Bronchial epithelial cell (primary cell): ENCODE results near the gene RHBDL1. TPM values are rescaled to one million over a fixed set of nuclear protein-coding genes. Genes with fewer than 3 reads are reported as not detected.

Experiments
- DNase-seq: peaks from one replicate; pipeline ENCODE4 v3.0.0-alpha.2; 2010; ENCODE audit warnings: low read depth
- FAIRE-seq: peaks from 2 replicates; lab custom pipeline; 2011; peaks lifted over from hg19 to GRCh38; lab: Jason Lieb, UNC
- H3K27me3 ChIP-seq: 2 replicates; pipeline ENCODE4 v1.5.1; 2011; ENCODE audit warnings: low read length; ENCODE audit not compliant: control insufficient read depth, insufficient read depth
- H3K36me3 ChIP-seq: 2 replicates; pipeline ENCODE4 v1.5.1; 2011; ENCODE audit warnings: low read length; ENCODE audit not compliant: control insufficient read depth, insufficient read depth
- H3K4me3 ChIP-seq: 2 replicates; pipeline ENCODE4 v1.5.1; 2011; ENCODE audit warnings: mild to moderate bottlenecking, low read depth, low read length, control low read depth
- CTCF ChIP-seq: IDR thresholded peaks from 2 replicates; pipeline ENCODE4 v1.5.1; 2011; ENCODE audit warnings: mild to moderate bottlenecking, moderate library complexity, low read length, control low read depth, inconsistent platforms; ENCODE audit not compliant: insufficient read depth, severe bottlenecking
- total RNA-seq: library from RNA; depleted of rRNA; stranded (reverse); fragments of >200 nt; gene quantifications from 2 replicates; pipeline ENCODE4 v1.2.1, GENCODE V29; 2014

The RHBDL1 gene
- total RNA-seq, 1 donor from 2014 or later: 14.0 TPM

DNA sequence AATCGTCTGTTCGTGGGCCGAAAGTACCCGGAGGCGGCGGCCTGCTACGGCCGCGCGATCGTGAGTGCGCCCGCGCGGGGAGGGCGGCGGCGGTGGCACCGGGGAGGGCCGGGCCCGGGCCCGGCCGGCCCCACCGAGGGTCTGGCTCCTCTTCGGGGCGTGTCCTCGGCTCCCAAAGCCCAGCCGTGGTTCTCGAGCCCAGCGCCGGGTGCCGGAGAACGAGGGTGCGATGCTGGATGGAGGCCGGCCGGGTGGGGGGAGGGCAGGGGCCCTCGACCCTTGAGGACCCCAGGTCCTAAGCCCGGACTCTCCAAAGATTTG lies 5.1 kb downstream of the RHBDL1 start:
- FAIRE-seq: no peak
- Histone ChIP-seq H3K4me3 (peak overlapping the region; percentile 72), H3K36me3 (peaks cover 26% of the 10 kb centered on the region), H3K27me3 (no peaks in the 10 kb centered on the region)
- DNase-seq: no peak
- TF ChIP-seq CTCF: no peak

DNA sequence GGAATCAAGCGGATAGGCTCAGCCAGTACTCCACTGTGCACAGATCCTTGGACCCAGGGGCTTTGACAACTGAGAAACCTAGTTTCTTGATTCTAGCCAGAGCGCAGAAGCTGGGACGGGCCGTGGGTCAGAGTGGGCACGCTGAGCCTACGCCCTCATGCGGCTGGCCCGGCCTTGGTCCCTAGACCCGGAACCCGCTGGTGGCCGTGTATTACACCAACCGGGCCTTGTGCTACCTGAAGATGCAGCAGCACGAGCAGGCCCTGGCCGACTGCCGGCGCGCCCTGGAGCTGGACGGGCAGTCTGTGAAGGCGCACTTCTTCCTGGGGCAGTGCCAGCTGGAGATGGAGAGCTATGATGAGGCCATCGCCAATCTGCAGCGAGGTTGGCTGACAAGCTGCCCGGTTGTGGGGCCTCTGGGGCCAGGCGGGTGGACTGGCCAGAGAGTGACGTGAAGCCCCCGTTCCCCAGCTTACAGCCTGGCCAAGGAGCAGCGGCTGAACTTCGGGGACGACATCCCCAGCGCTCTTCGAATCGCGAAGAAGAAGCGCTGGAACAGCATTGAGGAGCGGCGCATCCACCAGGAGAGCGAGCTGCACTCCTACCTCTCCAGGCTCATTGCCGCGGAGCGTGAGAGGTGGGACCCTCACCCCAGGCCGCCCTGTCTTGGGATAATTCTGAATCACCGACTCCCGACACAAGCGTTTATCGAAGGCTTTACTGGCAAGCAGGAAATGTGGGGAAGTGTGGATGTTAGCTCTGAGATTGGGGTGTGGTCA lies 5.7 kb downstream of the RHBDL1 start:
- H3K4me3 ChIP-seq: peak overlapping the region; percentile 72
- peaks cover 26% of the 10 kb centered on the region for H3K36me3 ChIP-seq
- peak; percentile 17 for DNase-seq
- H3K27me3 ChIP-seq: no peaks in the 10 kb centered on the region
- TF ChIP-seq CTCF: peak; percentile 36
- peak; percentile 7 for FAIRE-seq

DNA sequence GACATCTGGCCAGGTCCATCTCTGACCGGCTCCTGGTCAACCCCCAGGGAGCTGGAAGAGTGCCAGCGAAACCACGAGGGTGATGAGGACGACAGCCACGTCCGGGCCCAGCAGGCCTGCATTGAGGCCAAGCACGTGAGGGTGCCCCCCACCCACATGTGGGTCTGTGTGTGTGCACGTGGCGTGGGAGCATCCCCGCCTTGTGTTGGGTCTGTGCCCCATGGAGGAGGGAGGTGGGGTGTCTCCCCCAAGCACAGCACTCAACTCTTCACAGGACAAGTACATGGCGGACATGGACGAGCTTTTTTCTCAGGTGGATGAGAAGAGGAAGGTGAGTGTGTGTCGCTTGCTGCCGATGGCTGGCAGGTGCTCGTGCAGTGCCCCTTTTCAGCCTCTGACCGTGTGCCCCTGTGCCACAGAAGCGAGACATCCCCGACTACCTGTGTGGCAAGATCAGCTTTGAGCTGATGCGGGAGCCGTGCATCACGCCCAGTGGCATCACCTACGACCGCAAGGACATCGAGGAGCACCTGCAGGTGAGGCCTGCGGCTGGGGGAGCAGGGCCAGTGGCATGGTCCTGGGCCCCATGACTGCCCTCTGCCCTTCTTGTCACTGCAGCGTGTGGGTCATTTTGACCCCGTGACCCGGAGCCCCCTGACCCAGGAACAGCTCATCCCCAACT lies 6.4 kb downstream of the RHBDL1 start:
- FAIRE-seq: no peak
- Histone ChIP-seq H3K27me3 (no peaks in the 10 kb centered on the region), H3K36me3 (peaks cover 26% of the 10 kb centered on the region), H3K4me3 (peak overlapping the region; percentile 72)
- TF ChIP-seq CTCF: no peak
- DNase-seq: no peak

DNA sequence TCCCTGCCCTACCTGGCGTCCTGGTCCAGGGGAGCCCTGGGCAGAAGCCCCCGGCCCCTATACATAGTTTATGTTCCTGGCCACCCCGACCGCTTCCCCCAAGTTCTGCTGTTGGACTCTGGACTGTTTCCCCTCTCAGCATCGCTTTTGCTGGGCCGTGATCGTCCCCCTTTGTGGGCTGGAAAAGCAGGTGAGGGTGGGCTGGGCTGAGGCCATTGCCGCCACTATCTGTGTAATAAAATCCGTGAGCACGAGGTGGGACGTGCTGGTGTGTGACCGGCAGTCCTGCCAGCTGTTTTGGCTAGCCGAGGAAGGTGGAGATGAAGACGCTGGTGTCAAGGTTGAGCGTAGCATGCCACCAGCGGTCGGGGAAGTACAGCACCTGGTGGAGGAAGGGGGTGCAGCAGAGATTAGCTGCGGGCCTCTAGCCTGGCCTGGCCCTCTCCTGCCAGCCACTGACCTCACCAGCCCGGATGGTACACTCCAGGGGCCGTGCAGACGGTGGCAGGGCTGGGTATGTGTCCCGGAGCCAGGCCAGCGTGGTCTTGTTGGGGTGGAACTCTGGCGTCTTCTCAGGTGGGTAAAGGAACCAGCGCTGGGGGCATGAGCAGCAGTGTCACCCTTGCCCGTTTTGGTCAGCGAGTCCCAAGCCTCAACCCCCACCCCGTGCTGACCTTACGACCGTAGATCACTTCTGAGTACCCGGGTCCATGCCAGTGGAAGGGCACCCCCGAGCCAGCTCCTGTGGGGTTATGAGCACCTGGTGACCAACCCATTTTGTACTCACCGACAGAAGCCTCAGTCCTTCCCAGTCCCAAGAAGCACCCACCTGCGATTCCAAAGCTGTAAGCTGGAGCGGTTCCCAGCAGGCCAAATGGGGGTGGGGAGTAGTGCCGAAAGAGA lies 7.3 kb downstream of the RHBDL1 start:
- no peak for DNase-seq
- Histone ChIP-seq H3K4me3 (peak overlapping the region; percentile 70), H3K27me3 (no peaks in the 10 kb centered on the region), H3K36me3 (peaks cover 29% of the 10 kb centered on the region)
- no peak for FAIRE-seq
- TF ChIP-seq CTCF: no peak

GRCh38 chr16:683396-684070 lies 8.1 kb downstream of the RHBDL1 start:
- H3K4me3 ChIP-seq: peak overlapping the region; percentile 70
- TF ChIP-seq CTCF: no peak
- FAIRE-seq (no peak), DNase-seq (no peak)
- H3K27me3 ChIP-seq: no peaks in the 10 kb centered on the region
- peaks cover 28% of the 10 kb centered on the region for H3K36me3 ChIP-seq
